Body of pancreas (tissue), 4 donors: Measurements from ENCODE around the gene PTGES2.

ENCODE experiments used
- POLR2A ChIP-seq, 3 donors: fragments of 450-650 bp; IDR thresholded peaks; one replicate each; pipeline ENCODE4 v1.6.1; 2016; ENCODE audit warnings: antibody characterized with exemption in 3 of 3, mild to moderate bottlenecking in 2 of 3
- TF ChIP-seq, protein P1 (sequence below), 7 experiments: fragments of 450-650 bp in 4 of 7; fragments of 200-600 bp in 3 of 7; sonication (generic) in 3 of 7; IDR thresholded peaks; one replicate each; pipeline ENCODE4 v1.5.1; 2016 to 2019; ENCODE audit warnings: antibody characterized with exemption in 7 of 7

DNA sequence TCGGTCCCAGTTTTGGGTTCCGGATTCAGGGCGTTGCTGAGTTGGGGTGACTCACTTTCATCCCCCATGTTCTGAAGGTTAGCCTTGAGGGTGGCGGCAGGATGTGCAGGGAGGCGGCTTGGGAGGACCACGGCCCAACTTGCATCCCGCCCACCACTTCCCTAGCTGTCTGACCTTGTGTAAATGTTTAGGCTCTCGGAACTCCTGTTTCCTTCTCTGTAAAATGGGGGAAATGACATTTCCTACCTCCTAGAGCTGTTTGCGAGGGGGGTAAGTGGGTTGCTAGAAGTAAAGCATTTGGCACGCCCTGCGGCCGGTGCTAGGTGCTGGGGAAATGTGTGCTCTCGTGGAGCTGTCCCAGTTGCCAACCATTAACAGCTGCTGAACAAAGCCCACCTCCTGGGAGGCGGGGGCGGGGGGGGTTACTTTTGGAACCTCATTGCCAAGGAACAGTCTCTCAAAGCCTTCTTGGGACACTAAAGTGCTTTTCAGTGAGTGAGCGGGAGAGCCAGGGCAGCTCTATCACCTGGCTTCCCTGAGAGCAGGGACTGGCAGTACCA lies 27.5 kb downstream of the PTGES2 start:
- TF ChIP-seq, protein P1, sequence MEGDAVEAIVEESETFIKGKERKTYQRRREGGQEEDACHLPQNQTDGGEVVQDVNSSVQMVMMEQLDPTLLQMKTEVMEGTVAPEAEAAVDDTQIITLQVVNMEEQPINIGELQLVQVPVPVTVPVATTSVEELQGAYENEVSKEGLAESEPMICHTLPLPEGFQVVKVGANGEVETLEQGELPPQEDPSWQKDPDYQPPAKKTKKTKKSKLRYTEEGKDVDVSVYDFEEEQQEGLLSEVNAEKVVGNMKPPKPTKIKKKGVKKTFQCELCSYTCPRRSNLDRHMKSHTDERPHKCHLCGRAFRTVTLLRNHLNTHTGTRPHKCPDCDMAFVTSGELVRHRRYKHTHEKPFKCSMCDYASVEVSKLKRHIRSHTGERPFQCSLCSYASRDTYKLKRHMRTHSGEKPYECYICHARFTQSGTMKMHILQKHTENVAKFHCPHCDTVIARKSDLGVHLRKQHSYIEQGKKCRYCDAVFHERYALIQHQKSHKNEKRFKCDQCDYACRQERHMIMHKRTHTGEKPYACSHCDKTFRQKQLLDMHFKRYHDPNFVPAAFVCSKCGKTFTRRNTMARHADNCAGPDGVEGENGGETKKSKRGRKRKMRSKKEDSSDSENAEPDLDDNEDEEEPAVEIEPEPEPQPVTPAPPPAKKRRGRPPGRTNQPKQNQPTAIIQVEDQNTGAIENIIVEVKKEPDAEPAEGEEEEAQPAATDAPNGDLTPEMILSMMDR (IDR thresholded peaks at IDR 0.05), result no peak
- peak in 1 of 3 donors; percentile 14 for TF ChIP-seq POLR2A (IDR thresholded peaks at IDR 0.05)
